CD4-positive, alpha-beta T cell treated with Interleukin-4 for 4 hours (primary cell): ENCODE measurements around the gene PADI2.
A peak's percentile ranks its signal among the peaks of the same experiment; 100 is the strongest.

Experiments
- DNase-seq: peaks from one replicate; pipeline ENCODE4 v3.0.0-alpha.2; 2020

PADI2 gene

GRCh38 chr1:17139637-17140036 is 20.4 kb upstream of the PADI2 start:
- DNase-seq, result no peak

DNA sequence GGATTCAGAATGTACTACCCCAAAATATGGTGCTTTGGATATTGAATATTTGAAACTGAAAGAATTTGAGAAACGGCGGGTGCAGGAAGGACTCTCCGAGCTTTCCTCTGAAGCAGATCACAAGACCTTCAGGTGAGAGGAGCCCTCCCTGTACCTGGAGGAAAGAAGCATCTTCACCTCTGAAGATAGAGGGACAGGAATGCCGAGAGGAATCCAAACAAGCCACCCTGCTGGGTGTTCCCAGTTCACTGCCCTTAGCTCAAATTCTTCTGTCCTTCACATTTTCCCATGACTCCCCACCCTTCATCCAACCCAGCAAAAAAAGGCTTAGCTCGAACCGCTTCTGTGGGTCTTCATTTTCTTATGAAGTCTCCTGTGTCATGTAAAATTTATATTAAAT is 18.2 kb upstream of the PADI2 start:
- DNase-seq, result no peak

DNA sequence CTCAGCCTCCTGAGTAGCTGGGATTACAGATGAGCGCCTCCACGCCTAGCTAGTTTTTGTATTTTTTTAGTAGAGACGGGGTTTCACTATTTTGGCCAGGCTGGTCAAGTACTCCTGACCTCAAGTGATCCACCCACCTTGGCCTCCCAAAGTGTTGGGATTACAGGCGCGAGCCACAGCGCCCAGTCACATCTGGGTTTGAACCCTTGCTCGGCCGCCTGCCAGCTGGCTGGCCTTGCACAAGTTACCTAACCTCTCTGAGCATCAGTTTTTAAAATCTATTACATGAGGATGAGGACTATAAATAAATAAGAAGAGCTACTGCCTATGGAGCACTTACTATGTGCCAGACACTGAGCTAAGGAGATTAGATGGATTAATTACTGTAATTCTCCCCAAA is 17.7 kb upstream of the PADI2 start:
- no peak for DNase-seq

DNA sequence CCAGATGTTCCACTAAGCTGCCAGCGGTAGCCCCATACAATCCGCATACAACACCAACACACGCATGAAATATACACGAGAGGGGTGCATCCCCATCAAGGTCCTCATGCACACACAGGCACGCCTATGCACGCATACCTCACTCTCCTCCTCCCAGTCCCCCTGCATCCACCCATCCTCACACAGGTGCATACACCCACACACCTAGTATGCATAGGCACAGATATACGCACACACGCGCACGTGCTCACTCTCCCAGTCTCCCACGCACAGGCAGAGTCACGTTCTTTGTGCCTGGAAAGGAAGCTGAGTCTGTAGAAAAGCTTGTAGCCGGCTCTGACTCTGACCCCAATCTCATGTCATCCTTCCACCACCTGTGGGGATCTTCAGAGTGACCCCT is 16.9 kb upstream of the PADI2 start:
- no peak for DNase-seq

DNA sequence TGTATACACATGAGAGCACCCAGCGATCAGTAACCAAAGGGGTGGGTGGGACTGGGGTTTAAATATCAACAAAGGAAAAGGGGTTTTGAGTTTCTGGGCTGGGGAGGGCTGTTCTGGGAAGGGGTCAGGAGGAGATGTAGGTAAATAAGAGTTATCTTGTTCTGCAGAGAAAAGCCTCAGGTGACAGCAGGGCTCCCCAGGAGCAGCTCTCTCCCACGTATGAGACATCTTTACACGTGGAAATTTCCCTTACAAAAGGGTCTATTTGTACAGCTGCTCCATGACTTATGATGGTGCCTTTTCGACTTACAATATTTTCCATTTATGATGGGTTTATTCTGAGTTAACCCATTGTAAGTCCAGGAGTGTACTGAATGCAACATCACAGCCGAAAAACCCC is 16.3 kb upstream of the PADI2 start:
- no peak for DNase-seq

GRCh38 chr1:17134724-17135123 is 15.5 kb upstream of the PADI2 start:
- no peak for DNase-seq

DNA sequence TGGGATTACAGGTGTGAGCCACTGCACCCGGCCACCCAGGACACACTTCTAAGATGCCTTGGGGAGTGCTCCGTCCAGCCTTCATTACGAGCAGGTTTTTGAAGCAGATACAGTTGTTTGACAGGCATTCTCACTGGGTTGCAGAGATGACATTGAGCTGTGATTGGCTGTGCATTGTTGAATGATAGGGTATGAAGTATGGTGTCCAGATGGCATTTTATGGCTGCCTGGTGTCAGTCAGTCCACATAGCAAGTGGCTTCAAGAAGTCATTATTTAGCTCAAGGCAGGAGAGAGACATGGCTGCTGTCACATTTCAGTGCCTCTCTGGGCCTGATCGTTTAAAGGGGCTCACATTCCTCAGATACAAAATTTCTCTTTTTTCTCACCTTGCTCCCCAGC is 14.8 kb upstream of the PADI2 start:
- DNase-seq, result no peak

DNA sequence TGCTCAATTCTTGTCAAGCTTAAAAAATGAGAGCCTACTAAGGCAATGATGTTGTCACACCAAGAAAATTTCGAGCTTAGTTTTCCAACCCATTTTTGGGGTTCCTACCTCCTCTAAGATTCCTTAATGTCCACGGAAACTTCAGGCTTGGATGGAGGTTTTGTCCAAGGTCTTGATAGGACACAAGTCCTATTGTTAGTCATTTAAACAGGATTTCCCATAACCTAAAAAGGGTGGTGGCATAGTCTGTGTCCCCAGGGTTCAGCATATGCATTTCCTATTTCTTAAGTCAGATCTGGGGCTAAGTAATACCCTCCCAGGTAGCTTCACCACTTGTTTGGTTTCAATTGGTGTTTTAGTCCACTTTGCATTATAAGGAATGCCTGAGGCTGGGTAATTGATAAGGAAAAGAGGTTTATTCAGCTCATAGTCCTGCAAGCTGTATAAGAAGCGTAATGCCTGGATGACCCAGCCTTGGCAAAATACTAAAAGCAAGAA is 10.9 kb upstream of the PADI2 start:
- no peak for DNase-seq

DNA sequence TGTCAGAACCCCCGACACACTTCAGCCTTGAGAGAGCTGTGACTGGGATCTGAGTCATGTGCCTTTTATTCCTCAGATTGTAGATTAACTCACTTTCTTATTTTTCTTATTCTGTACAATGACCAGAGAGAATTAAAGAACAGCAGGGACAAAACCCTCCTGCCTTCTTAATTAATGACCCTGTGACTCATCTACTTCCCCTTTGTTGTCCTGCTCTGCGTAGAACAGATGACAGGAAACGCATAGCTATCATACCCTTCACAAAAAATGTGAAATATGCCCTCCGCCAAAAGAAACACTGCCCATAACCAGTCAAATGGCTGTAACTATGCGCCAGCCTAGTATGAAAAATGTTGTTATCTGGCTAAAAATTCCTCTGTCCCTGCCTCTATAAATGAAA is 9.1 kb upstream of the PADI2 start:
- no peak for DNase-seq

DNA sequence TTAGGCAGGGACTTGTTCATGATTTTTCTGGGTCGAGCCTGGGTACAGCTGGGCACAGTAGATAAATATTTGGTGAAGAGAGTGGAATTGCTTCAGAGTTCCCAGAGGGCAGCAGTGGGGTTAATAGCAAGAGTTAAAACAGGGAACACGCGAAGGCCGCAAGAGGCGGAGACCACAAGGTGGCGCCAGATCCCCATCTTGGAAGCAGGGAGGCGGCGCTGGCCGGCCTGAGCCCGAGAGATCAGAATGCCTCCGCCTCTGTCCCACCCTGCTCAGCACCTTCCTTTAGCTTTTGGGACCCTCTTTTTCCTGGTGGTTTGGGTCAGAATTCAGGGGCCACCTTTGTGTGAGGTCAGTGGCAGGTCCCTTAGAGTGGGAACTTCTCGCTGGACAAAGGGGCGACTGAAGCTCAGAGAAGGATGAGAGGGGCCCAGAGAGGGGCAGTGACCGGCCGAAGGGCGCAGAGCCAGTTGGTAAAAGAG is 6.5 kb upstream of the PADI2 start:
- peak; percentile 56 for DNase-seq

- DNase-seq, result no peak
Measured at GRCh38 chr1:17123196-17124045, 4.2 kb upstream of the PADI2 start.

- DNase-seq, result no peak
Measured at GRCh38 chr1:17122521-17123164, 3.4 kb upstream of the PADI2 start.

DNA sequence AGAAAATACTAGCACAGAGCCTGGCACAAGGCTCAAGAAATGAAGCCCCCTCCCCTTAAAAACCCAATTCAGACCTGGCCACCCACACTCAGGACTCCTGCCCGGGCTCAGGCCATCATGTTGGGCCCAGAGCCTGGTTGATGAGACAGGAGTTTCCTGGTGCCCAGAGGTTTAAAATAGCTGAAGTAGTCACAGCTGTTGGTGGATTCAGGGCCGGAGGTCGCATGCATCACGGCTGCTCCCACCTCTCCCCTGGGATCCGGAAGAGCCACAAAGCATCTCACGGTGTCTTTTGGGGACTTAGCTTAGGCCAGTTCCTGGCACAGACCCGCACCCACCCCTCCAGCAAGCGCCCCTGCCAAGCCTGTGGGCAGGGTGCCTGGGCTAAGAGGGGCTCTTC is 2.6 kb upstream of the PADI2 start:
- DNase-seq, result no peak

DNA sequence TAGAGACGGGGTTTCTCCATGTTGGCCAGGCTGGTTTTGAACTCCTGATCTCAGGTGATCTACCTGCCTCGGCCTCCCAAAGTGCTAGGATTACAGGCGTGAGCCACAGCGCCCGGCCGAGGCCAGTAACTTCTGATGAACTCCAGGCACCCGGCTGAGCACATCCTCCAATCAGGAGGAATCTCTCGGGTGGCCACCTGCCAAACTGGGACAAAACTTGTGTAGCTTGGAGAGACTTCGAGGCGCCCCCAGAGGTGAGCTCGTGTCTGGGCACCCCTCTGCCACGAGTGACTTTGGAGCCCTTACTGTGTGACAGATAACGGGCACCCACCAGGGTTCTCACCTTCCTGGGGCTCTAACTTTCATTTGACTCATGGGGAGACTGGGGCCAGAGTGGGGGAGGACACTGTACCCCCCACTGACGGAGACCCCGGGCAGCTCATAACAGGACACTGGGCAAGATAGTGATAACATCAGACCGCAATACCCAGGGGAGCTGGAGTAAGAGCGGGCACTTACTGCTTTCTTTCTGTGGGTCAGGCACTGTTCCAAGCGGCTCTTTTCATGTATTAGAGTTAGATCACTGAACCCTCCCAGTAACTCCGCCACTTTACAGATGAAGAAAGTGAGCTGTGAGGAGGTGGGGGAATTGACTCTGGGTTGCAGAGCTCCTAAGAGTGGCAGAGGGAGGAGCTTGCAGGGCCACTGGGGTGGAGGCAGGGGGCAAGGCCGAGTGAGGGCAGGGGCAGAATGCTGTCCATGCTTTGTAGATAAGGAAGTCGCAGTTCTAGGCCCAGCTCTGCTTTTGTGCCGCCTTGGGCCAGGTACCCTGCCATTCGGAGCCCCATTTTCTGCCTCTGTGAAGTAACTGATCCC is 1.9 kb upstream of the PADI2 start:
- no peak for DNase-seq

DNA sequence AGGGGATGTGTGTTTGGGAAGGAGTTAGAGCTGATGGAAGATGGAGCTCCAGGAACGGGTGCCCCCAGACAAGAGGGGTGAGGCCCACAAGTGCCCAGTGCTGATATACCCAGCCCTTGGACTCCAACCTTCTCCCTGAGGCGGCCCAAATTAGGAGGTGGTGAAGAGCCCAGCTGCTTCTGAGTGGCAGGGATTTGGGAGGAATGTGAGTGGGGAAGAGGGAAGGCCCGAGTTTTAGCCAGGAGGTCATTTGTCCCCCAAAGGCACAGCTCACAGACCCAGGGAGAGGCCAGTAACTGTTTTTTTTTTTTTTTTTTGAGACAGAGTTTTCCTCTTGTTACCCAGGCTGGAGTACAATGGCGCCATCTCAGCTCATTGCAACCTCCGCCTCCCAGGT is 1.2 kb upstream of the PADI2 start:
- no peak for DNase-seq

DNA sequence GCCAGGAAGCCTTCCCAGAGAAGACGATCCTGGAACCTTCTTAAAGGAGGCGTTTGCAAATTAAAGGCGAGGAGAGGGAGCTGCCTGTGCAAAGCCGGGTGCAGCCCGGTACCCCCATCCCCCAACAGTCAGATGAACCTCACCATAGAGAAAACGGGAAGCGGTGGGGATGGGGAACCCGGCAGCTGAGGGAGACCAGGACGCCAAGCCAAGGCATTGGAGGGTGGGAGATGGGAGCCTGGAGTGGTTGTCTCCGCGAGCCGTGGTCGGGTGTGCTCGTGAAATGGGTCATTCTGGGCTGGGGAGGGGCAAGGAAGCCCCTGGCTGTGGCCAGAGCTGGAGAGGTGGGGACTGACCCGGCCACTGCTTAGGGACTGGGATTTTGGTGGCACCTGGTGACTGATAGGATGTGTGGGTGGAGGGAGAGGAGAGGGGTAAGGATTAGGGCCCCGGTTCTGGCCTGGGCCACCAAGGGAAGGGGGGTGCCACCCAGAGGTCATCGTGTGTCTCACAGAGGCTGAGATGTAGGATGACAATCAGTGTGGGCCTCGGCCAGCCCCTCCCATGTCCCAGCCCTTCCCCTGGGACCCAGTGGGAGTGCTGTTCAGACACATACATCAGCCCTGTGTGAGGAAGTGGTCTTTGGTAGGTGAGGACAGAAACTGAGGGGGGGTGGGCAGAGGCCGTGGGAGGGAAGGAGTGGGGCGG is 676 bp upstream of the PADI2 start:
- no peak for DNase-seq

- no peak for DNase-seq
Measured at GRCh38 chr1:17118706-17119075, 560 bp downstream of the PADI2 start.

DNA sequence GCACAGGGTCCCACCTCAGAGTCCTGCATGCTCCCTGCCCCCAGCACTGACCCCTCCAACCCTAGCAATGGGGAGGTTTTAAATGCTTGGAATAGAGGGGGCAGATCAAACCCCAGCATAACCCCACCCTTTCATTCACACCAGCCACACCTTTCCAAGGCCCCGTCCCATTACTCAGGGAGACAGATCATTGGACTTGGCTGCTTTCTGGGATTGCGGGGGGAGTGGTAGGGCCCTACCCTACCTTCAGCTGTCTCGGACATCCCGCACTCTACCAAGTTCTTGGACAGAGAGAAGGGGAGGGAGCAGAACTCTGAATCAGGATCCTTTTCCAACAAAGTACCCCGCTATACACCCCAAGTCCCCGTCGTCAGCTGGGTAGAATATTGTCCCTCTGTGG is 983 bp downstream of the PADI2 start:
- no peak for DNase-seq

- no peak for DNase-seq
Measured at GRCh38 chr1:17117451-17118265, 1.6 kb downstream of the PADI2 start.

- no peak for DNase-seq
Measured at GRCh38 chr1:17116643-17117042, 2.6 kb downstream of the PADI2 start.

- DNase-seq, result no peak
Measured at GRCh38 chr1:17113963-17114362, 5.3 kb downstream of the PADI2 start.
